Left forelimb (tissue), 1 donor: Measurements from ENCODE around the gene PLPPR1.

Experiments
- DNase-seq: peaks from one replicate; pipeline ENCODE4 v3.0.0-alpha.2; 2018; ENCODE audit warnings: low spot score

The PLPPR1 gene

GRCh38 chr9:101352892-101353463 lies 324.5 kb downstream of the PLPPR1 start:
- DNase-seq: no peak

GRCh38 chr9:101353683-101354082 lies 325.2 kb downstream of the PLPPR1 start:
- DNase-seq: no peak

GRCh38 chr9:101354143-101354764 lies 325.7 kb downstream of the PLPPR1 start:
- no peak for DNase-seq

GRCh38 chr9:101354765-101355708 lies 326.5 kb downstream of the PLPPR1 start:
- no peak for DNase-seq

- no peak for DNase-seq
Measured at GRCh38 chr9:101356619-101357018, 328.1 kb downstream of the PLPPR1 start.

GRCh38 chr9:101359679-101360078 lies 331.2 kb downstream of the PLPPR1 start:
- DNase-seq: no peak

- DNase-seq: no peak
Measured at GRCh38 chr9:101360647-101361046, 332.1 kb downstream of the PLPPR1 start.

- no peak for DNase-seq
Measured at GRCh38 chr9:101362450-101362849, 333.9 kb downstream of the PLPPR1 start.

- no peak for DNase-seq
Measured at GRCh38 chr9:101365181-101365580, 336.7 kb downstream of the PLPPR1 start.

GRCh38 chr9:101366038-101366756 lies 337.7 kb downstream of the PLPPR1 start:
- DNase-seq: no peak

- DNase-seq: no peak
Measured at GRCh38 chr9:101367323-101367722, 338.8 kb downstream of the PLPPR1 start.

- no peak for DNase-seq
Measured at GRCh38 chr9:101369286-101369685, 340.8 kb downstream of the PLPPR1 start.

GRCh38 chr9:101369884-101370531 lies 341.5 kb downstream of the PLPPR1 start:
- DNase-seq: no peak

- no peak for DNase-seq
Measured at GRCh38 chr9:101371813-101372212, 343.3 kb downstream of the PLPPR1 start.

- DNase-seq: no peak
Measured at GRCh38 chr9:101372327-101373118, 344.0 kb downstream of the PLPPR1 start.
